ENCODE results near the gene ATG2A. TPM values are rescaled to one million over a fixed set of nuclear protein-coding genes. Genes with fewer than 3 reads are reported as not detected.
A peak's percentile ranks its signal among the peaks of the same experiment; 100 is the strongest.

ATG2A gene
- total RNA-seq = 10 to 100 TPM; 19.9 to 28.7 (median 26.1) TPM

DNA sequence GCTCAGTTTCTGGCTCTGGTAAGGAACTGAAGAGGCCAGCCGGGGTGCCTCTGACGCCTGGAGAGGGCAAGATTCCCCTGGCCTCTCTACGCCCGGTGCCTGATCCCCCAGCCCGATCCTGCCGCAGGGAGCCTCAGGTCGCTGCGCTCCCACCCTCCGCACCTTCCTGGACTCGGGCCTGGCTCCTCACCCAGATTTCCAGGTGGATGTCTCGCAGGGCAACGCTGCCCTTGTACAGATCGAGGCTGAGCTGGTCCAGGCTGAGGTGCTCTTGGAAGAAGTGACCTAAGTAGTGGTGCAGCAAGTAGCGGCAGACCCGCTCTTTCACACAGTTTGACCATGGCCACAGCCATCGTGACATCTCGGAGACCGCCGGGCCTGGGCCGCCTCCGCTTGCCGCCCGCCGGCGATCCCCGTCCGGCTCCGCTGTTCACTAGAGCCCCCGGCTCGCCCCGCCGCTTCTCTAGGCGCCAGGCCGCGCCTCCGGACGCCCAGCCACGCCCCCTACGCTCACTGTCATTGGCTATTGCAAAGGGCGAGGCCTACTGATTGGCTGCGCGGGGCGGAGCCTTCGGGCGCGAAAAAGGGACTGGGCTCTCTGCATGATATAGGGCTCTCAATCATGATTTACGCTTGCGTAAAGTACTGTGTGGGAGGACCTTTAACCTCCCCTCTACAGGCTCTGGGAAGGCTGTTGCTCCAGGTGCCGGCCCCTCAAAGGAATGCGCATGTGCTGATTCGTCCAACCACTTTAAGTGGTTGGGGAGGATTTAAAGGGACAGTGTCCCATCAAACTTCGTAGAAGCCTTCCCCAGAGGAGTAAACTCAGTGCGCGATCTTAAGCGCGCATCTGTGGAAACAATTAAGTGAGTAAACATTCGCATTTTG is at the start of gene ATG2A:
Gene ATG2A (minus strand): TSS at position 435 of the 888 bp plus-strand sequence. CDS start 74 bp downstream, at position 361.
- intact Hi-C loops (cut with DNase I) = loop anchor here (5.0 kb wide), 1 partner anchor 110 kb away; the partner anchor contains the start of gene SNX15
- TF ChIP-seq, protein P1, sequence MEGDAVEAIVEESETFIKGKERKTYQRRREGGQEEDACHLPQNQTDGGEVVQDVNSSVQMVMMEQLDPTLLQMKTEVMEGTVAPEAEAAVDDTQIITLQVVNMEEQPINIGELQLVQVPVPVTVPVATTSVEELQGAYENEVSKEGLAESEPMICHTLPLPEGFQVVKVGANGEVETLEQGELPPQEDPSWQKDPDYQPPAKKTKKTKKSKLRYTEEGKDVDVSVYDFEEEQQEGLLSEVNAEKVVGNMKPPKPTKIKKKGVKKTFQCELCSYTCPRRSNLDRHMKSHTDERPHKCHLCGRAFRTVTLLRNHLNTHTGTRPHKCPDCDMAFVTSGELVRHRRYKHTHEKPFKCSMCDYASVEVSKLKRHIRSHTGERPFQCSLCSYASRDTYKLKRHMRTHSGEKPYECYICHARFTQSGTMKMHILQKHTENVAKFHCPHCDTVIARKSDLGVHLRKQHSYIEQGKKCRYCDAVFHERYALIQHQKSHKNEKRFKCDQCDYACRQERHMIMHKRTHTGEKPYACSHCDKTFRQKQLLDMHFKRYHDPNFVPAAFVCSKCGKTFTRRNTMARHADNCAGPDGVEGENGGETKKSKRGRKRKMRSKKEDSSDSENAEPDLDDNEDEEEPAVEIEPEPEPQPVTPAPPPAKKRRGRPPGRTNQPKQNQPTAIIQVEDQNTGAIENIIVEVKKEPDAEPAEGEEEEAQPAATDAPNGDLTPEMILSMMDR (IDR thresholded peaks at IDR 0.05) = peak in 1 of 3 experiments; percentile 22
- TF ChIP-seq EP300 (IDR thresholded peaks at IDR 0.05) (no peak), POLR2AphosphoS5 (IDR thresholded peaks at IDR 0.05) (peak; percentile 88 to 94), POLR2A (IDR thresholded peaks at IDR 0.05; ENCODE audit: low read depth) (peak; percentile 81)
- no peaks in the 10 kb centered on the region for H3K27me3 ChIP-seq
- H3K27ac ChIP-seq (replicated peaks in 1 of 4) = peak within 1 kb of the TSS; percentile 82 to 88 (median 86)
- WGBS = 2% methylated on average over 14 of the region's 57 CpGs
- peak within 1 kb of the TSS; percentile 75 to 98 (median 92) for H3K4me3 ChIP-seq
- H3K36me3 ChIP-seq = peaks cover 12 to 29% (median 24%) of the 10 kb centered on the region in 4 donors
- H3K4me1 ChIP-seq = peaks cover 23 to 41% (median 34%) of the 10 kb centered on the region in 4 donors
- DNase-seq (ENCODE audit: extremely low spot score) = peak; percentile 100
- H3K9me3 ChIP-seq = no peaks in the 10 kb centered on the region

DNA sequence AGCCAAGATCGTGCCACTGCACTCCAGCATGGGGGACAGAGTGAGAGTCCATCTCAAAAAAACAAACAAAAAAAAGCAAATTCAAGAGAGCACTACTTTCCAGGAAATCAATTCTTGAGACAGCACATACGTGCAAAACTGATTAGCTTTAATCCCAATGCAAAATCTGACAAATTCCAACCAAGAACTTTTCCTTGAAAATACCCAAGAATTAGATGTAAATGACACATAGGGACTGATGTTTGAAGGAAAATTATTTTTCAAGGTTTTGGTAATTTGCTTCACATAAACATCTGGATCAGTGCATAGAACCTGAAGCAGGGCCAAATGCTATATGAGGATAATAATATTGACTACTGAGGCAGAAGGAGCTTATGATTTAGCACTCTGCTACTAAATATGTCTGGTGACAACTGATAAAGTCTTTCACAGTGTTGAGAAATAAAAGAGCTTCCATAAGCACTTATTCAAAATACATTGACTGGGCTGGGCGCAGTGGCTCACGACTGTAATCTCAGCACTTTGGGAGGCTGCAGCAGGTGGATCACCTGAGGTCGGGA is 46.1 kb upstream of the ATG2A start:
- Histone ChIP-seq H3K4me3 (no peak overlapping the region), H3K9me3 (no peaks in the 10 kb centered on the region), H3K27ac (replicated peaks in 1 of 4) (no peak overlapping the region), H3K27me3 (peaks cover 0 to under 1% (median 0%) of the 10 kb centered on the region in 4 donors), H3K36me3 (no peaks in the 10 kb centered on the region), H3K4me1 (no peaks in the 10 kb centered on the region)
- TF ChIP-seq EP300 (IDR thresholded peaks at IDR 0.05) = no peak
- TF ChIP-seq, protein P1 (IDR thresholded peaks at IDR 0.05) = no peak
- TF ChIP-seq POLR2A (IDR thresholded peaks at IDR 0.05; ENCODE audit: low read depth) = no peak
- no peak for TF ChIP-seq POLR2AphosphoS5 (IDR thresholded peaks at IDR 0.05)
- intact Hi-C loops (cut with DNase I) = no loop called here
- WGBS = 80% methylated on average over 5 of the region's 5 CpGs
- DNase-seq (ENCODE audit: extremely low spot score) = no peak

DNA sequence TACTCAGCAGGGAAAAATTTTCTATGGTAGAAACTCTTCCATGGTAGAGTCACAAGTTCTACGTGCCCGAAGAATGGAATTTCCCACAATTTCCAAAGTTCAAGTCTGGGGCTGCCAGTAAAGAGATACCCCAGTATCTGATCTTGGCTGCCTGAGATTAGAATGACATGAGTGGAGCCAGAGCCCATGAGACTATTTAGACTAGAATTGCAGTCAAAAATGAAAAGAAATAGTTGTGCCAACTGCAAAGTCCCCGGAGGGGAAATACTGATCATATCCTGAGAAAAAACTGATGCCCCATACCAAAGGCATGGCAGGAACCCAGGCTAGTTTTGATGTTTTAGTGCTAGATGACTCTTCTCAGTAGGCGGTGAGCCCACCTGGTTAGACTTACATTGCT is 43.7 kb upstream of the ATG2A start:
- intact Hi-C loops (cut with DNase I) = no loop called here
- Histone ChIP-seq H3K9me3 (no peaks in the 10 kb centered on the region), H3K27ac (replicated peaks in 1 of 4) (no peak overlapping the region), H3K4me1 (no peaks in the 10 kb centered on the region), H3K4me3 (no peak overlapping the region), H3K36me3 (no peaks in the 10 kb centered on the region), H3K27me3 (peaks cover 0 to 5% (median 0%) of the 10 kb centered on the region in 4 donors)
- TF ChIP-seq POLR2AphosphoS5 (IDR thresholded peaks at IDR 0.05) = no peak
- no peak for TF ChIP-seq POLR2A (IDR thresholded peaks at IDR 0.05; ENCODE audit: low read depth)
- TF ChIP-seq, protein P1 (IDR thresholded peaks at IDR 0.05) = no peak
- TF ChIP-seq EP300 (IDR thresholded peaks at IDR 0.05) = no peak
- WGBS = 55% methylated on average over 4 of the region's 4 CpGs
- DNase-seq (ENCODE audit: extremely low spot score) = no peak

DNA sequence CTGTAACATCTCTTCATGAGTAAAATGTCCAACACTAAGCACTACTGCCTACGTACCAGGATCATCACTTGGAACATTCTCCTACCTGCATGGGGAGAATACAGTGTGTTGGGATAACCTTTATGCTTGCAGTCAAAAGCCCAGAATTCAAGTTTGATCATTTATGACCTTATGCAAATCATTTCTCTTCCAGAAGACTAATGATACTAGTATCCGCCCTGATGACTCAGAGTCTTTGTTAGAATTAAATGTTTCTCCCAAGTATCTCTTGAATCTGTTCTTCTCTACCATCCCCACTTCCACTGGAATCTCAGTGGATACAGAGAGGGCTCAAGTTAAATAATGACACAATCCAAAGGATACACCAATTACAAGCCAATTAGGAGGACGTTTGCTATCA is 42.5 kb upstream of the ATG2A start:
- TF ChIP-seq POLR2AphosphoS5 (IDR thresholded peaks at IDR 0.05) (no peak), EP300 (IDR thresholded peaks at IDR 0.05) (no peak), POLR2A (IDR thresholded peaks at IDR 0.05; ENCODE audit: low read depth) (no peak)
- TF ChIP-seq, protein P1 (IDR thresholded peaks at IDR 0.05) = no peak
- H3K36me3 ChIP-seq = no peaks in the 10 kb centered on the region
- no peak overlapping the region for H3K4me3 ChIP-seq
- 75% methylated on average over 3 of the region's 3 CpGs for WGBS
- intact Hi-C loops (cut with DNase I) = no loop called here
- H3K27ac ChIP-seq (replicated peaks in 1 of 4) = no peak overlapping the region
- H3K27me3 ChIP-seq = peaks cover 0 to 5% (median 0%) of the 10 kb centered on the region in 4 donors
- H3K4me1 ChIP-seq = no peaks in the 10 kb centered on the region
- no peaks in the 10 kb centered on the region for H3K9me3 ChIP-seq
- DNase-seq (ENCODE audit: extremely low spot score) = no peak

Data from esophagus muscularis mucosa (tissue), 4 donors.